ENCODE measurements around the gene CD1E. TPM values are rescaled to one million over a fixed set of nuclear protein-coding genes. Genes with fewer than 3 reads are reported as not detected.

Gene CD1E
- total RNA-seq, 1 donor from 2014 or later, result not detected

DNA sequence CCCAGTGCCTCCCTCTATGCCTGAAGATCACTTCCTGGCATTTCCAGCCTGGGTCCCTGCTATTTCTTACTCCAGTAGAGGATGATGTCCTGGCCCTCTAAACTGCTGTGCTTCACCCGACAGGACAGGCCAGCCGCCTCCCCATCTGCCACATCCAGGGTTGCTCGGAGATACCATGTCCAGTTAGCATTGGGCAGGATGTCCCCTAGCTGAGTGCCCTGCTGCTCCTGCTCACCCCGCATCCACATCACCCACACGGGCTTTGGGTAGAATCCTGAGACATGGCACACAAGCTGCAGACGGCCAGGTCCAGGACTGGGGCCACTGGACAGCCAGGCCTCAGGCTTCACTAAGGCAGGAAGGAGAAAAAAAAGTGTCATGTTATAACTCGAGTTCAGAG is 24.4 kb upstream of the CD1E start:
- no peak overlapping the region for H3K4me3 ChIP-seq (ENCODE audit: low read depth, low read length)
- TF ChIP-seq, protein P1, sequence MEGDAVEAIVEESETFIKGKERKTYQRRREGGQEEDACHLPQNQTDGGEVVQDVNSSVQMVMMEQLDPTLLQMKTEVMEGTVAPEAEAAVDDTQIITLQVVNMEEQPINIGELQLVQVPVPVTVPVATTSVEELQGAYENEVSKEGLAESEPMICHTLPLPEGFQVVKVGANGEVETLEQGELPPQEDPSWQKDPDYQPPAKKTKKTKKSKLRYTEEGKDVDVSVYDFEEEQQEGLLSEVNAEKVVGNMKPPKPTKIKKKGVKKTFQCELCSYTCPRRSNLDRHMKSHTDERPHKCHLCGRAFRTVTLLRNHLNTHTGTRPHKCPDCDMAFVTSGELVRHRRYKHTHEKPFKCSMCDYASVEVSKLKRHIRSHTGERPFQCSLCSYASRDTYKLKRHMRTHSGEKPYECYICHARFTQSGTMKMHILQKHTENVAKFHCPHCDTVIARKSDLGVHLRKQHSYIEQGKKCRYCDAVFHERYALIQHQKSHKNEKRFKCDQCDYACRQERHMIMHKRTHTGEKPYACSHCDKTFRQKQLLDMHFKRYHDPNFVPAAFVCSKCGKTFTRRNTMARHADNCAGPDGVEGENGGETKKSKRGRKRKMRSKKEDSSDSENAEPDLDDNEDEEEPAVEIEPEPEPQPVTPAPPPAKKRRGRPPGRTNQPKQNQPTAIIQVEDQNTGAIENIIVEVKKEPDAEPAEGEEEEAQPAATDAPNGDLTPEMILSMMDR (conservative IDR thresholded peaks at IDR 0.05; ENCODE audit: low read depth, low read length), result no peak
- DNase-seq (ENCODE audit: low read depth), result no peak

DNA sequence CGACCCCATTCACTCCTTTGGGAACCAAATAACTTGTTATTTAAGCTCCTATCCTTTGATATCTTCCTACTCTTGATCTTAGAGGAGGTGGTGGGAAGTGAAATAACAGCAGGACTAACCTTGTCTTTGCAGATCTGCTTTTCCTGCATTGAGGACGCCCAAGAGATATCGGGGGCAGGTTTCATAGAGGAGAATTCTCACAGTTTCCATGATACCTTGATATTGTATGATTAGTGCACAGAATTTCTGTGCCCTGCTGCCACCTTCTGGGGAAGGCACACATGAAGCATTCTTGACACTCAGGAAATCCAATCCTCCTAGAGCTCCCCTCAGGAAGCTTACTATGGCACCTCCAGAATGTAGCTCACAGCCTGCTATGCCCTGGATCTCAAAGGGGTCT is 24.0 kb upstream of the CD1E start:
- TF ChIP-seq, protein P1 (conservative IDR thresholded peaks at IDR 0.05; ENCODE audit: low read depth, low read length), result peak; percentile 76
- no peak overlapping the region for H3K4me3 ChIP-seq (ENCODE audit: low read depth, low read length)
- DNase-seq (ENCODE audit: low read depth), result no peak

DNA sequence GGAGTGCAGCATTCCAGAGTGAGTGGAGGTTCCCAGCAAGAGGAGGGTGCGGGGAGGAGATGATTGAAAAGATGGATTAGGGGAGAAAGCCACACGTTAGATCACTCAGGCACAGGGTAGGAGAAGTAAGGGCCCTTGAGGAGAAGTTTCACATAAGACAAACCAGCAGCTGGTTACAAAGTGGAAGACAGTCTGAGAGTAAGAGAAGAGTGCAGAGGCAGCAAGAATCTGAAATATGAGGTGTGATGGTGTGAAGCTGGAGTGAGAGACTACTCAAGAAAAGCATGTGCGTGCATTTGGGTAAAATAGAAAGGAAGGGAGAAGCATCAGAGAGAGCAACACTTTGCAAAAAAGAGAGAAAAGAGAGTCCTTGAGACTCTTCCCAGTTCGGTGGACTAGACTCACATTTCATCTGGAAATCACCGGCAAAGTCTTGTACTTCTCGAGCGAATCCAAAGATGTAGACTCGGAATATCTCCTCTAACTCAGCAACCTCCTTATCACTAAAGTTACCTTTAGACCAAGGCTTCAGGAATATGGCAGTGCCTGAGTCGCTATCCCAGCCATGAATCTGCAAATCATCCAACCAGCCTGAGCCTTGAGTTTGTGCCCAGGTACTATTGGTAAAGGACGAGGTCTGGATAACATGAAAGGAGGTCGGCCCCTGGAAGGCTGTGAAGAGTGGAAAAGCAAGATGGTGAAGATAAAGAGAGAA is 23.1 kb upstream of the CD1E start:
- no peak overlapping the region for H3K4me3 ChIP-seq (ENCODE audit: low read depth, low read length)
- DNase-seq (ENCODE audit: low read depth), result no peak
- TF ChIP-seq, protein P1 (conservative IDR thresholded peaks at IDR 0.05; ENCODE audit: low read depth, low read length), result no peak

DNA sequence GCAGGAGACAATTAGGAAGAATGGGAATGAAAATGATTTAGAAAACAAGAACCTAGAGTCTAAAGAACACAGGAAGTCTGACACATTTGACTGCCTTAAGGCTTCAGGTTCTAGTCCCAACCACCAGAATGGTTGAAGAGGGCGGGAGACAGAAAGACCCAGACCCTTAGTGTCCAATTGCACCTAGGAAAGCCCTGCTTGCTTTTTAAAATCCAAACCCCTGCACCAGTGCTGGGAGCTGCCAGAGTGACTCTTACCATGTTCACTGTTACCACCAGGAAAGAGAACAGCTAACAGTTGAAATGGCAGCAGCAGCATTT is 22.6 kb upstream of the CD1E start:
- DNase-seq (ENCODE audit: low read depth), result no peak
- no peak overlapping the region for H3K4me3 ChIP-seq (ENCODE audit: low read depth, low read length)
- TF ChIP-seq, protein P1 (conservative IDR thresholded peaks at IDR 0.05; ENCODE audit: low read depth, low read length), result no peak

DNA sequence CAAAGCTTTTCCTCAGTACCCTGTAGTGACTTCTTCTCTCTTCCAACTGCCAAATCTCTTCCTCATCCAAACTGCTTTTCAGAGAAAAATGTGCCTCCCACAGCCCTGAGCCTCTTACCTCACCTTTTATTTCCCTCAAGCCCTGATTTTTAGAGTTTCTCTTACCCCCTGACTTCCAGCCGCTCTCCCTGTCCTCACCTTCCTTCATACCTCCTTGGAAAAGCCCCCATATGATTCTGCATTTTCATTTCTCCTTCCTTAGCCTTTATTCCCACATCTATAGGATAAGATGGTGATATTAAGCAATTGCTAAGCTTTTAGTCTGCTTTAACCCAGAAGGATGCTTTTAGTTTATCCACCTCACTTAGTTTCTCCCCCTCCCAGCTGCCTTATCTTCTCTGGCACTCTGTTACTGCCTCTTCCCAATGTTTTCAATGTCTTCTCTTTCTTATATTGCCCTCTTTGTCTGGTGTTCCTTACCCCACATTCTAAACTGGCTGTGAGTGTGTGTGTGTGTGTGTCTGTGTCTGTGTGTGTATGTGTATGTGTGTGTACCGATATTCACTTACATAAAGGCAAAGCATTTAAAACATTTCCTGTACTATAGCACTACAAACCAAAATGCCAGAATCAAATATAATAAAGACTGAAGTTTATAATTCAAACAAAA is 22.1 kb upstream of the CD1E start, which contains the start of gene CD1B:
TSS of gene CD1B (minus strand) at position 51 of the 670 bp plus-strand sequence. CDS start 108 bp downstream, outside the sequence.
- DNase-seq (ENCODE audit: low read depth), result no peak
- TF ChIP-seq, protein P1 (conservative IDR thresholded peaks at IDR 0.05; ENCODE audit: low read depth, low read length), result no peak
- no peak within 1 kb of the TSS for H3K4me3 ChIP-seq (ENCODE audit: low read depth, low read length)

DNA sequence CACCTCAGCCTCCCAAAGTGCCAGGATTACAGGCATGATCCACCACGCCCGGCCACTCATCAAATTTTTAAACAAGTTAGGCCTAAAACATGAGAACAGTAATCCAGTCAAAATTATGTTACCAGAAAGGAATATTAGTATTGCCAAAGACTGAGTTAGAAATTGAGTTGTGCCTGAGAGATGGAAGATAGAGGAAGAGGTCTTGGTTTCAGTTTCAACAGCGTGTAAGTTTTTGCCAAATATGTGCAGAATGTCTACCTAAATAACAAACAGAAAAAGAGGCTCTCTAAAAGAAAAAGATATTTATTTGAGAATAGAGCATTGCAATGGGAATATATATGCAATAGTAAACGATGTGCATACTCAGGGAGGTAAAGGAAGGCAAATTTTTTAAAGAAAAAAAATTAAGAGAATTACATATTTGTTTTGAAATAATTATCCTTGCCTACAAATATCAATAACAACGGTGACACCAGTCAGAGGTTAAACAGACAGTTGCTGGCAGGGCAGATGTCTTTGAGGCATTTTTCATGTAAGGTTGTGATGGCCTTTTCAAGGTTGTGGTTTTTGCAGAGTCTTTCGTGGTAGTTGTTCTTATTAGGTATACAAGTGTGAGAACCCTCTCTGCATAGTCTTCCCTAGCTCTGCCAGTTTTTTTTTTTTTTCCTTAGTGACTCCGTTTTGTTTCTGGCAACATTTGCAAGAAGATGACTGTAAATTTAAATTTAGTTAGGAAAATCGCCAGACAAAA is 20.1 kb upstream of the CD1E start:
- H3K4me3 ChIP-seq (ENCODE audit: low read depth, low read length), result no peak overlapping the region
- TF ChIP-seq, protein P1 (conservative IDR thresholded peaks at IDR 0.05; ENCODE audit: low read depth, low read length), result no peak
- no peak for DNase-seq (ENCODE audit: low read depth)
